GM19025 (cell line): ENCODE results near the gene GPNMB.
"Not testable (repeated sequence)": the region's sequence is repeated elsewhere in the genome, so short reads cannot be mapped to it uniquely, and the experiment has no call there.

ENCODE experiments used
- ATAC-seq: cut with Tn5 transposase; IDR thresholded peaks from one replicate; pipeline ENCODE4 v1.9.1; 2021; ENCODE audit warnings: mild to moderate bottlenecking, low read depth, moderate library complexity; ENCODE audit not compliant: unreplicated experiment

The GPNMB gene

DNA sequence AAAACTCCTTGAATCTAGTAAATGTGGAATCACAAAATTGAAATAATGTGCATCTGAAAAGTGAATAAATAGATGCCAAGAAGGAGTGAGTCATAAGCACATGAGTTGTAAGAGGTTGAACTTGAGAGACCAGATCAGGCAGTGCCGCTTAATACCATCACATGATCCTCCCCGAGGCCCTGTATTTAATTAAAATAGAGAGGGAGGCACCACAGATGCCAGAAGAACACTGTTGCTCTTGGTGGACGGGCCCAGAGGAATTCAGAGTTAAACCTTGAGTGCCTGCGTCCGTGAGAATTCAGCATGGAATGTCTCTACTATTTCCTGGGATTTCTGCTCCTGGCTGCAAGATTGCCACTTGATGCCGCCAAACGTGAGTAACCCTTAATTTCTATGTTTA, at the start of gene GPNMB:
GPNMB (plus strand) TSS at position 221 of the 400 bp plus-strand sequence; CDS start at position 304, 83 bp downstream.
- no peak for ATAC-seq

DNA sequence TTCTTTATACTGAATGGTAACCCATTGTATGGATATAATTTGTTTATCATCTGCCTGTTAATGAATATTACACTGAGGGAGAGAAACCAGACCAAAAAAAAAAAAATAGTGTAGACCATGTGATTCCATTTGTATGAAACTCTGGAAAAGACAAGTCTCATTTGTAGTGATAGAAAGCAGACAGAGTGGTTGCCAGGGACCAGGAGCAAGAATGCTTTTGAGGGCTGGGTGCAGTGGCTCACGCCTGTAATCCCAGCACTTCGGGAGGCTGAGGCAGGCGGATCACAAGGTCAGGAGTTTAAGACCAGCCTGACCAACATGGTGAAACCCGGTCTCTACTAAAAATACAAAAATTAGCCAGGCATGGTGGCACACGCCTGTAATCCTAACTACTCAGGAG, 48.8 kb upstream of the GPNMB start:
- not testable (repeated sequence) for ATAC-seq

DNA sequence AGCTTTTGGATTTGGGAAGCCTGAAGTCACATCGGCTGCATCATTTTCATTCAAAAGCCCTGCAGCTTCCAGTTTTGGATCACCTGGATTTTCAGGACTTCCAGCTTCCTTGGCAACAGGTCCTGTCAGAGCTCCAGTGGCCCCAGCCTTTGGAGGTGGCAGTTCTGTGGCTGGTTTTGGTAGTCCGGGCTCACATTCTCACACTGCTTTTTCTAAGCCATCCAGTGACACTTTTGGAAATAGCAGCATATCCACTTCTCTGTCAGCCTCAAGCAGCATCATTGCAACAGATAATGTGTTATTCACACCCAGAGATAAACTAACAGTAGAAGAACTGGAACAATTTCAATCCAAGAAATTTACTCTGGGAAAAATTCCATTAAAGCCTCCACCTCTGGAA, 46.2 kb upstream of the GPNMB start:
- ATAC-seq = no peak

DNA sequence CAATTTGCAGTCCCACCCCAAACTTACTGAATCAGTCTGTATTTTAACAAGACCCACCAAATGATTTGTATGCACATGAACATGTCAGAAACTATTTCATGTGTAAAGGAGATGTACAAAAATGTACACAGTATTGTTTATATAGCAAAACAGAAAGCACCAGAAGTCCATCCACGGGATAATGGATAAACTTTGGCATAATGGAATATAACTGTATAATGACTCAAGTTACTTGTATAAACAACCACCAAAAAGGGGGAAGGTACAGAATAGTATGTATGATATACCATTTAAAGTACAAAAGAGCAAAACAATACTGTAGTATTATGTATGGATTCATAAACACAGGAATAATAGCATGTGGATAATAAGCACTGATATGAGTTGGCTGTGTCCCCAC, 42.3 kb upstream of the GPNMB start:
- no peak for ATAC-seq

DNA sequence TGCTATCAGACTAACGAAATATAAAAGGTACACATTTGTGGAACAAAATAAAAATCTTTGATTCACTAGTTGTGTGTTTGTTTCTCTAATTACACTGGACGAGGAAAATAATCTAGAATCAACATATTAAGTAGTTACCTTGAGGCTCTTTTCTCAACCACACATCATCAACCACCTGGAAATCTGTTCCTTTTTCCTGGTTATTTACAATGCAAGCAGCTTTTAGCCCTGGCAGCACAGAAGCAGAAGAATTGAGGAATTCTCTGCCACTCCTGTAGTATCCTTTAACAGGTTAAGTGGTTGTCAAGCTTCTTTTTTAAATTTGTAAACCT, 41.0 kb upstream of the GPNMB start:
- ATAC-seq = no peak

DNA sequence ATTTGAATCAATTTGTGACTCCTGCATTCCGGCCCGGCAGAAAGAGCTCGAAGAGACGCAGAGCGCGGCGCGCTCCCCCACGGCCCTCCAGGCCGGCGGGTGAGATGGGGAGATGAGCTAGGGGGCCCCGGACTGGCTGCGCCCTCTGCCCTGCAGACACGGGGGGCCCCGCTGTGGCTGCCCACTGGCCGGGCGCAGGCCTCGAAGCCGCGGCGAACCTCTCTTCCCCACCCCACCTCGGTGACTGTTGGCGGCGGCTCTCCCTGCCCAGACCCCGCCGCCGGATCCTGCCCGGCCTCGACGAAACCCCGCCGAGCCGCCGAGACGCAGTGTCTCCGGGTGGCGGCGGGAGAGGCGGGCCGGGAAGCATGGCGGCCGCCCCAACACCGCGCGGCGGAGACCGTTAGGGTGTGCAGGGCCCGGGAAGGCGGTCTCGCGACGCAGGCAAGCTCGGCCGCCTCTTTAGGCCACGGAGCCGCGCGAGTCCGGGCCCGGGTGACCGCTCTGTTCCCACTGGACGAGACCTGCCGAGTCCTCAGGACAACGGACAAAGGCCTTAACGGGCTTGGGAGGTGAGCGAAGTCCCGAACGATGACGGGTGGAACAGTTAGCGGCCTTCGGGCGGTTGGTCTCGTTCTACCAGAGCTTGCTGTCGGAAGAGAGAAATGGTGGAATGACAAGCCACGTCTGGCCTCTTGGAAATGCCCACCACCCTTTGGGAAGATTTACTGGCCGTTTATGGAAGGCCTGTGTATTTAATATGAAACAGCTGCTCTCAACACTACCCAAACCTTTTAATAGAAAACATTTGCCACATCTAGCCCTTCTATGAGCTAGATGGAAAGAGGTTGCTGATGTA, 40.4 kb upstream of the GPNMB start:
- no peak for ATAC-seq

DNA sequence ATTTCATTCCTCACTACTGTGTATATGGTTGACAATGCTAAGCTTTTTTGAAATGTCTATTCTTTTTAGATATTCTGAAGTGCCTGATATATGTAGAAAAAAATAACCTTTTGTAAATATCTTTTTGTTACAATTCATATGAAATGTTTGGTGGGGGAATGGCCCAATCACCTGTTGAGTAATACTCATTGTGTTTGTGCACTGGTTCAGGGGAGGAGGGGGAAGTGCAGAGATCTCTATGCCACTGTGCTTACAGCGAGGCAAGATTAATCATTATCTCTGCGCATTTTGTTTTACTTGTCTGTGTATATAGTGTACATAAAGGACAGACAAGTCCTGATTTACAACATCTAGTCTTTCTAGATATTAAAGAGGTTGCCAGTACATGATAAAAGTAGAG, 39.6 kb upstream of the GPNMB start:
- no peak for ATAC-seq

DNA sequence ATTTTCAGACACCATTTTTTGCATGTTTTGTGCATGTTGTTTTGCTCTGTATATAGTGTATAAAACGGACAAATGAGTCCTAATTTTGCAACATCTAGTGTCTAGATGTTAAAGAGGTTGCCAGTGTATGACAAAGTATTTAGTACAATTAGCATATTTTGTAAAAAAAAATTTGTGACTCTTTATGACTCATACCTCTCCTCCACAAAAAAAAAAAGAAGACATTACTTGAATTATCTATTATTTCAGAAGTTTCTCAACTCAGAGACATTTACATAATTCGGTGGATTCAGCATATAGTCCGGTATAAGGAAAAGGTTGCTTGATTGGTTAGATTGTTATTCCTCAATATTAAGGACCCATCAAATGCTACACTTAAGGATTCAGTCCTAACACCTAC, 38.7 kb upstream of the GPNMB start:
- no peak for ATAC-seq

DNA sequence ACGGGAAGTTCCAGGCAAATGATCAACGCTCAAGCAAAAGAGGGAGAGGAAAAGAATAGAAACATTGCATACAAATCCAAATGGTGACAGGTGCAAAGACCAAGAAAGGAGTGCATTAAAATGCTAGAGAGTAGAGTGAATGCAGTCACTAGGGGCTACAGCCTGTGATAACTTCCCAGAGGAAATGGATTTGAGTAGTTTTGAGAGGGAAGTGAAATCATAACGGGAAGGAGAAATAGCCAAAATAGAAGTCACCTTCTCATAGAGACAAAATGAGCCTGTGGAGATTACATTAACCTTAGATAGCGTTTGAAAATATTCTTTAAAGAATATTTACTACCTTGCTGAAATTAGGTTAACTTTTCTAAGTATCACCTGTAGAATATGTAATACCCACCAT, 38.3 kb upstream of the GPNMB start:
- no peak for ATAC-seq

DNA sequence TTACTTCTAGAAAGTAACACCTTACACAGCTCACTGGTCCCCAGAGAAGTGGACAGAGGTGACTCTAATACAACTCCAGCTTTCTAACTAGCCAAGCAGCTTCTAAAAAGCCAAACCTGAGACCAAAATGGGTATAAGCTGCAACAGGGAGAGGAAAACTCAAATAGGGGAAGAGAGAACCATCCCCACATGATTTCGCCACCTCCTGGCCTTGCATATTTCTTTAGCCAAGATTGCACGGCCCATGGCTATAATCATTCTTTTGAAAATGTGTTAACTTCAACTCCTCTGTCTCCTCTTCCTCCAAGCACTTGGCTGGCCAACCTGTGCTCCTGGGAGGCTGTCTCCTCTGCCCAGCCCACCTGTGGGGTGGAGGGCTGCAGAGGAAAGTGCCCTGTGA, 36.1 kb upstream of the GPNMB start:
- no peak for ATAC-seq

DNA sequence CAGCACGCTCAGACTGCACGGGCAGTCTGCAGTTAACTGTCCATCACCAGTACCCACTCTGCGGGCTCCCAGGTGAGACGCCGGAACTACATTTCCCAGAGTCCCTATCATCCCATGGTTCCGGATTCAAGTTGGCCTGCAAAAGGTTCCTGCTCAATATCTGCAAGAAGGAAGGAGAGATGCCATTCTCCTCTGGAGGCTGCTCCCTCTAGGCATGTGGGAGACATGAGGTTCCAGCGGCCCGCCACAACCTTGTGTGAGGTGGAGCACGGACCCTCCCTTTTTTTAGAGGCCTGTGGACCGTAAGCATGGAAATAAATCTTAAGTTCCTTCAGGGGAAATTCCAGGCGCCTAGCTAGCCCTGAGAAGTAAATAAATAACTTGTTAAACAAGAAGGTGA, 35.0 kb upstream of the GPNMB start:
- ATAC-seq = no peak

DNA sequence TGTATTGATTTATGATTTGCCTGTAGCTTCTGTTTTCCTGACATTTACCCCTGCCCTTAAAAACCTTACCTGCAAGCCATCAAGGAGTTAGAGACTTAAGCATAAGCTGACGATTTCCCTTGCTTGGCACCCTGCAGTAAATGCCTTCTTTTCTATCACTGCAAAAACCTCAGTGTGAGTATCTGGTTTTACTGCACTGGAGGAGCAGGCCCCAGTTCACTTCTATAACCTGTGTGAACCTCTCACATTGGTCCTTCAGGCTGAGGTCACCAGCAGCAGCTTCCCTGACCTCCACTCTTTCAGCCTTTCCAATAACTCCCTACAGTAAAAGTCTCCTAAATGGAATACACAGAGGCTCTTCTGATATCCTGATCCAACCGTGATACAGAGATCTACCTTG, 34.2 kb upstream of the GPNMB start:
- ATAC-seq = no peak

DNA sequence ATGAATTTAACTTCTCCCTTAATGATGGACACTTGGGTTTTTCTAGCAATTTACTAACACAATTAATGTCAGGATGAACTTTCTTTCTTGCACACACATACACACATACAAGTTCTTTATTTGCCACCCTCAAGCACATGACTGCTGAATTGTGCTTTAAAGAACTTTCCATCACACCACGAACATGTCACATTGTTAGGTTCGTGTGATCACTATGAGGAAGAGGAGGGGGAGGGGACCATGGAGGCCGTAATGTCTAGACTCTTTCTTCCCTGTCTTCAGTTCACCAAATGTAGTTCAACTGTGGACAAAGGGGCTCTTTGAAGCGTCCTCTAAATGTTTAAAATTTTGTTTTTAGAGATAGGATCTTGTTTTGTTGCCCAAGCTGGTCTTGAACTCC, 33.7 kb upstream of the GPNMB start:
- no peak for ATAC-seq

DNA sequence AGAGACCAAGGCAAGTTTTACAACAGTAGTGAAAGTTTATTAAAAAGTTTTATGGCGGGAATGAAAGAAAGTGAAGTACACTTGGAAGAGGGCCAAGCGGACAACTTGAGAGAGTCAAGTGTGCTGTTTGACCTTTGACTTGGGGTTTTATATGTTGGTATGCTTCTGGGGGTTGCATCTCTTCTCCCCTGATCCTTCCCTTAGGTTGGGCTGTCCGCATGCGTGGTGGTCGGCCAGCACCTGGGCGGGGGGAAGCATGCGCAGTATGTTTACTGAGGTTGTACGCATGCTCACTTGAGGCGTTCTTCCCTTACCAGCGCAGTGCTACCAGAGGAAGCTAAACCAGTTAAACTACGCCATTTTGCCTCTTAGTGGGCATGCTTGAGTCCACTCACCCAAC, 32.8 kb upstream of the GPNMB start:
- ATAC-seq = no peak

DNA sequence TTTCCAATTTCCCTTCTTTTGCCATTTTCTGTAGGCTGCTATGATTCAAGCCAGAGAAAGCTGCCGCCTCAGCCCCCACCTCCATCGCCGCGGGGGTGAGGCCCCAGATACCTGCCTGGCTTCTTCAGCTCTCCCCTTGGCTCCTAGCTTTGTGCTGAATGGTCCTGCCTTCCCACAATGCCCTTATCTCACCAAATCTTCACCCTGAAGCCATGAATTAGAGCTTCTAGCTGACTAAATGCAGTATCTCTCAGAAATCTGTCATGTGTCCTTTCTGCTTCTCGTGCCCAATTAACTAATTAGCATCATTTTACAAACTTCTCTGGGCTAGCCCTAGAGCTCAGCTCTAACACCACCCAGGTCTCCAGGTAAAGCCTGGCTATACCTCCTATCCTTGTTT, 32.2 kb upstream of the GPNMB start:
- no peak for ATAC-seq

DNA sequence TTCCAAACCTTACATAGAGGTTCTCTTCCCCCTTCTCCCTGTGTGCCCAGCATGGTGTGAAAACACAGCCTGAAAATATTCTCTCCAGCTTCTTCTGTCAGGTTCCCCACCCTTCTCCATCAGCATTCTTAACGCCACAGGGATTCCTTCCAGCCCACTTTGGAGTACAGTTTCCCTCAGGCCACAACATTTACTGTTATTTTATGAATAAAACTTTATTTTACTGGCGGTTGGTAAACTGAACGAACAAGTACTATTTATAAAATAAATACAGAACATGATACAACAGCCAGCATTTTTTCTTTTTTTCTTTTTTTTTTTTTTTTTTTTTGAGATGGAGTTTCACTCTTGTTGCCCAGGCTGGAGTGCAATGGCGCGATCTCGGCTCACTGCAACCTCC, 31.6 kb upstream of the GPNMB start:
- ATAC-seq = no peak

DNA sequence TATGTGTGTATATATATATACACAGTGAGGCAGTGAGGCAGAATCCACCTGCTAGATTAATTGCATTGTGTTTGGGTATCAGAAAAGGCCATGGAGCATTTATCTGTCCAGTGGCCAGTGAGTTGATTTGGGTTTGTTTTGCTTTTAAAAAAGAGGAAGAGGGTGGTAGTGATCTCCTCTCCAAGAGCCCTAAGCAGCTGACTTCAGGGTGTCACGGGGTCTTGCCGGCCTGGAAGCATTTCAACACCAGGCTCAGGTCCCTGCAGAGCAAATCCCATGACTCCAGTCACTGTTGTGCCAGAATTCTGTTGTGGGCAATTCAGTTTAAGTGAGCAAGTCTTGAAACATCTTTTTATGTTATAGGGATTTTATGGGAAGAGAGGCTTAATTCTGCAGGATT, 30.6 kb upstream of the GPNMB start:
- ATAC-seq = no peak

DNA sequence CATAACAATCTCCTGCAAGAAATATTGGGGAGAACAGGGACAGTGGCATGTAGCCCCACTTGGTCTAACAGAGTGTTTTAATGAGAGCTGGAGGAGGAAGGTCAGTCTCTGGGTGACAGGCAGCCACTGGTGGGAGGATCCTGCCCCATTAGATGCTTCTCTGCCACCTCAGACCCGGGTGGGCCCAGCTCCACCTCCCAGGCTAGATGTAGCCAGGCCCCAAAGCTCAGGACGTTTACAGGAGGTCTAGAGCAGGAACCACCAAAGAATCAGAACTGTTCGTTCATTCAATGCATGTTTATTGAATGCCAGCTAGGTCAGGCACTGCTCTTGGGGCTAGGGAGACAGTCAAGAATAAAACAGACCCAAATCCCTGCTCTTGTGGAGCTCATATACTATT, 28.4 kb upstream of the GPNMB start:
- ATAC-seq = no peak

DNA sequence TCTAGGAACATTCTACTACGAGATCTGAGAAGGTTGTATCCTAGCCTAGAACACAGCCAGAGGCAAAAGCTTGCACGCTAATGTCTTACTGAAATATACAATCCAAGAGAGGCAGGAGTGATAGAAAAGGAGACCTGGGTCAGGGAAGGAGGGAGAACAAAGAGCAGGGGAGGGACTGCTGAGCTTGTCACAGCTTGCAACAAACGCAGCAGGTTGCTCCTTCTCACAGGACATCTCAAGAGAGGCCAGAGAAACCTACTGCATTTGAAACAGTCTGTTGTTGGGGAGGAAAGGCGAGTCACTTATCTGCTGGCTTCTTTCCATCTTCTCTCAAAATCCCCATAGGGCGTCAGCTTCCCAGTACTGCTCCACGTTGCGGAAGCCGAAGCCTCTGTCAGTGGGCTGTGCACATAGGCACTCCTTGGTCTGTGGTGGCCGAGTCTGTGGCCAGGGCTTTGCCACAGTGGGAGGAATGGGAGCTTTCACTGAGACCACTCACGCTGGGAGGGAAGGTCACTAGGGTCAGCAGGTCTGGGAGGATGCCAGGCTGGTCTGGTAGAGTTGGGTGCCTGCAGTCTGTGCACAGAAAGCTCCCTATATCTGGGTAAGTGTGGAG, 25.8 kb upstream of the GPNMB start:
- no peak for ATAC-seq

DNA sequence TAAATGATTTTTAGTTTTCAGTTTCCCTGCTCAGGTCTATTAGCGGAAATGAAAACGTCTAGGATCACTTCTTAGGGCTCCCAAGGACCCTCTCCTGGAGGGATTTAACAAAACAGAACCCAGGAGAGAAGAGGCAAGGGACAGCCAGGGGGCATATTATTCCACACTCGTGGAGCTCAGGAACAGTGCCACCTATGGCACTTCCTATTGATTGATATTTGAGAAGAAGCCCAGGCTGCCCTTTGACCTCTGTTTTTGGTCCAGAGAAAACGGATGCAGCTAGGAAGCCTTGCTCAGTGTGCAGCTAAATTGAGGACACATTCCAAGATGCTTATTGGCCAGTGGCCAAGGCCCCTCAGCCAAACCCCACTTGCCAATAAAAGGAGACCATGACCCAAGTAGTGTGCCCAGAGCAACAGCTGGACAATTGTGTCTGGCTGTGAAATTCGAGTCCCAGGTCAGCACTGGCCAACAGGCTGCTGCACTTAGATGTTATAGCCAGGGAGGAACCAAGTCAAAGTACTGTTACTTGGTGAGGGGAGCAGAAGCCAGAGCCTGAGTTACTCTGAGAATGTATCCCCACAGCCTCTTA, 24.0 kb upstream of the GPNMB start:
- ATAC-seq = no peak

DNA sequence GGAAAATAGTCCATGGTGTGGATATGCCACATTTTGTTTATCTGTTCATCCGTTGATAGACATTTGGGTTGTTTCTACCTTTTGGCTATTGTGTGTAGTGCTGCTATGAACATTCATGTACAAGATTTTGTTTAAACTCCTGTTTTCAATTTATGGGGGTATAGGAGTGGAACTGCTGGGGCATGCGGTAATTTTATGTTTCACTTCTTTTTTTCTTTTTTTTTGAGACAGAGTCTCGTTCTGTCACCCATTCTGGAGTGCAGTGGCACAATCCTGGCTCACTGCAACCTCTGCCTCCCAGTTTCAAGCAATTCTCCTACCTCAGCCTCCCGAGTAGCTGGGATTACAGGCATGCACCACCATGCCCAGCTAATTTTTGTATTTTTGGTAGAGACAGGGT, 22.2 kb upstream of the GPNMB start:
- not testable (repeated sequence) for ATAC-seq

DNA sequence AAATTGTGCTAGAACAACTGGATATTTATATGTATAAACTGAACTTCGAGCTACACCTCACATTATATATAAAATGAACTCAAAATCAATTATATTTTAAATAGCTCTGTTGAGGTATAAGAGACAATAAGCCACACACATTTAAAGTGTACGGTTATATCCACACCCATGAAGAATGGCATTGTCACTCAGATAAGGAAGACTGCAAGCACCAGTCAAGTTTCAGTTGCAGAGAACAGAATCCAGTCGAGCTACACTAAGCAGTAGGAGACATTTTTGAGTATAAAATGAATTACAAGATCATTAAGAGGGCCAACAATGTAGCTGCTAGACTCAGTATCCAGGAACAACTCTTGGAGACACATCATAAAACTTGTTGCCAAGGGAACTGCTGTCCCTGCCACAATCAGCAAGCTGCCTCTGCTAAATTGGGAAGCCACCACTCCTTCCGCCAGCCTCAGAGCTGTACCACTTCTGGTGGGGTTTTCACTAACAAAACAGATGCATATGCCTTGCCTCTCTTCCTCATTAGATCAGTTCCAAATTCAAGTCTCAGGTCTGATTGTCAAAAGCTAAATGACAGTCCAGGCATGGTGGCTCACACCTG, 19.6 kb upstream of the GPNMB start:
- no peak for ATAC-seq
